Measurements from ENCODE around the gene ANKS1A.

GRCh38 chr6:35027807-35028206 is 138.8 kb downstream of the ANKS1A start:
- no peak for TF ChIP-seq EZH2 (optimal IDR thresholded peaks at IDR 0.05; ENCODE audit: low read depth, low read length)
- TF ChIP-seq, protein P1, sequence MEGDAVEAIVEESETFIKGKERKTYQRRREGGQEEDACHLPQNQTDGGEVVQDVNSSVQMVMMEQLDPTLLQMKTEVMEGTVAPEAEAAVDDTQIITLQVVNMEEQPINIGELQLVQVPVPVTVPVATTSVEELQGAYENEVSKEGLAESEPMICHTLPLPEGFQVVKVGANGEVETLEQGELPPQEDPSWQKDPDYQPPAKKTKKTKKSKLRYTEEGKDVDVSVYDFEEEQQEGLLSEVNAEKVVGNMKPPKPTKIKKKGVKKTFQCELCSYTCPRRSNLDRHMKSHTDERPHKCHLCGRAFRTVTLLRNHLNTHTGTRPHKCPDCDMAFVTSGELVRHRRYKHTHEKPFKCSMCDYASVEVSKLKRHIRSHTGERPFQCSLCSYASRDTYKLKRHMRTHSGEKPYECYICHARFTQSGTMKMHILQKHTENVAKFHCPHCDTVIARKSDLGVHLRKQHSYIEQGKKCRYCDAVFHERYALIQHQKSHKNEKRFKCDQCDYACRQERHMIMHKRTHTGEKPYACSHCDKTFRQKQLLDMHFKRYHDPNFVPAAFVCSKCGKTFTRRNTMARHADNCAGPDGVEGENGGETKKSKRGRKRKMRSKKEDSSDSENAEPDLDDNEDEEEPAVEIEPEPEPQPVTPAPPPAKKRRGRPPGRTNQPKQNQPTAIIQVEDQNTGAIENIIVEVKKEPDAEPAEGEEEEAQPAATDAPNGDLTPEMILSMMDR (IDR thresholded peaks at IDR 0.05; ENCODE audit: low read length) = no peak

Data from MM.1S (cell line).